SK-N-SH (cell line): Measurements from ENCODE around the gene MRPS34. TPM values are rescaled to one million over a fixed set of nuclear protein-coding genes. Genes with fewer than 3 reads are reported as not detected.

ENCODE experiments used
- CTCF ChIA-PET: fragments of 300-600, 350-600 bp; formaldehyde crosslinking; extraction: SDS; loops from one replicate; lab custom pipeline; 2021; lab: Yijun Ruan, JAX
- POLR2A ChIA-PET: fragments of 350-600 bp; sonication (Branson Sonifier 250); formaldehyde crosslinking; extraction: SDS; loops from one replicate; lab custom pipeline; 2020; ENCODE audit warnings: antibody characterized with exemption, inconsistent platforms; lab: Yijun Ruan, JAX
- DNase-seq: peaks from one replicate; pipeline ENCODE4 v3.0.0; 2012
- H2AFZ ChIP-seq: fragments of 200-600 bp; sonication (generic); 2 replicates; pipeline ENCODE4 v1.8.1; 2016; ENCODE audit warnings: antibody characterized with exemption, mild to moderate bottlenecking, low read depth
- H3F3A ChIP-seq: fragments of 200-600 bp; sonication (generic); replicated peaks from 2 replicates; pipeline ENCODE3; 2016; ENCODE audit warnings: antibody characterized with exemption, mild to moderate bottlenecking; ENCODE audit not compliant: insufficient read depth
- H3K27ac ChIP-seq, 2 experiments: fragments of 200-500 bp in 1 of 2; fragments of 200-600 bp in 1 of 2; sonication (Bioruptor generic) in 1 of 2; sonication (generic), shearing (Covaris generic) in 1 of 2; 2 replicates each; pipeline versions ENCODE4 v1.5.1 to v1.6.1; 2014 to 2016; ENCODE audit warnings: low read depth in 2 of 2, inconsistent platforms in 1 of 2, low read length in 1 of 2, mild to moderate bottlenecking in 1 of 2, mixed read lengths in 1 of 2
- H3K27me3 ChIP-seq: fragments of 200-600 bp; sonication (generic), shearing (Covaris generic); 2 replicates; pipeline ENCODE4 v1.6.1; 2016; ENCODE audit warnings: mixed run types; ENCODE audit not compliant: insufficient read depth
- H3K36me3 ChIP-seq, 2 experiments: fragments of 200-500 bp in 1 of 2; fragments of 200-600 bp in 1 of 2; sonication (Bioruptor generic) in 1 of 2; sonication (generic) in 1 of 2; replicated peaks in 1 of 2; 2 replicates each; pipeline versions ENCODE3 to v1.5.1; 2014 to 2016; ENCODE audit warnings: low read length in 1 of 2, mild to moderate bottlenecking in 1 of 2; ENCODE audit not compliant: insufficient read depth in 2 of 2, control insufficient read depth in 1 of 2
- H3K4me1 ChIP-seq, 2 experiments: fragments of 200-500 bp in 1 of 2; fragments of 200-600 bp in 1 of 2; sonication (Bioruptor generic) in 1 of 2; sonication (generic), shearing (Covaris generic) in 1 of 2; 2 replicates each; pipeline versions ENCODE4 v1.5.1 to v1.6.1; 2014 to 2016; ENCODE audit warnings: low read depth in 1 of 2, low read length in 1 of 2, mixed run types in 1 of 2; ENCODE audit not compliant: insufficient read depth in 2 of 2, control insufficient read depth in 1 of 2
- H3K4me2 ChIP-seq: fragments of 200-600 bp; sonication (generic), shearing (Covaris generic); 2 replicates; pipeline ENCODE4 v1.6.1; 2017; ENCODE audit warnings: mixed run types
- H3K4me3 ChIP-seq, 2 experiments: fragments of 200-500 bp in 1 of 2; fragments of 200-600 bp in 1 of 2; sonication (Bioruptor generic) in 1 of 2; sonication (generic), shearing (Covaris generic) in 1 of 2; 2 replicates each; pipeline versions ENCODE4 v1.5.1 to v1.8.1; 2014 to 2016; ENCODE audit warnings: low read depth in 2 of 2, inconsistent platforms in 1 of 2, low read length in 1 of 2, mild to moderate bottlenecking in 1 of 2, mixed read lengths in 1 of 2, moderate library complexity in 1 of 2
- H3K79me2 ChIP-seq: fragments of 200-600 bp; sonication (generic); 2 replicates; pipeline ENCODE4 v1.8.1; 2017; ENCODE audit warnings: mild to moderate bottlenecking; ENCODE audit not compliant: insufficient read depth
- H3K9ac ChIP-seq: fragments of 200-600 bp; sonication (generic); 2 replicates; pipeline ENCODE4 v1.6.1; 2017; ENCODE audit warnings: mixed run types
- H3K9me2 ChIP-seq: fragments of 200-600 bp; sonication (generic); 2 replicates; pipeline ENCODE4 v1.6.1; 2017; ENCODE audit warnings: mixed run types
- H3K9me3 ChIP-seq: fragments of 200-600 bp; sonication (generic); 2 replicates; pipeline ENCODE4 v1.6.1; 2017; ENCODE audit warnings: mixed run types, mild to moderate bottlenecking, moderate library complexity
- H4K20me1 ChIP-seq: fragments of 200-600 bp; sonication (generic); 2 replicates; pipeline ENCODE4 v1.6.1; 2017; ENCODE audit warnings: mild to moderate bottlenecking, mixed run types; ENCODE audit not compliant: insufficient read depth
- CHD2 ChIP-seq: fragments of 150-350 bp; IDR thresholded peaks from 2 replicates; pipeline ENCODE4 v1.6.1; 2018; ENCODE audit warnings: low read length; ENCODE audit not compliant: partially characterized antibody
- EP300 ChIP-seq, 2 experiments: IDR thresholded peaks; 2 replicates each; pipeline versions ENCODE4 v1.4.0 to v1.6.1; 2012; ENCODE audit warnings: borderline replicate concordance in 1 of 2, low read depth in 1 of 2, low read length in 1 of 2
- EZH2phosphoT487 ChIP-seq: fragments of 200-600 bp; sonication (generic); IDR thresholded peaks from 2 replicates; pipeline ENCODE4 v1.6.1; 2017; ENCODE audit warnings: low read depth, mixed run types, mild to moderate bottlenecking, antibody characterized with exemption, moderate library complexity, borderline replicate concordance
- FOSL2 ChIP-seq: IDR thresholded peaks from 2 replicates; pipeline ENCODE4 v1.4.0; 2012; ENCODE audit warnings: low read depth, mild to moderate bottlenecking, moderate library complexity, borderline replicate concordance
- FOXJ3 ChIP-seq: sonication (generic); formaldehyde crosslinking; IDR thresholded peaks from 2 replicates; pipeline ENCODE4 v1.5.1; 2020; ENCODE audit warnings: mild to moderate bottlenecking, missing genetic modification reagents
- FOXM1 ChIP-seq: IDR thresholded peaks from 2 replicates; pipeline ENCODE4 v1.4.0; 2012; ENCODE audit warnings: low read depth, mild to moderate bottlenecking
- MXI1 ChIP-seq: IDR thresholded peaks from 2 replicates; pipeline ENCODE4 v1.6.1; 2012; ENCODE audit warnings: mild to moderate bottlenecking, low read depth, low read length, improper control_type of control experiment
- NFIC ChIP-seq: IDR thresholded peaks from 2 replicates; pipeline ENCODE4 v1.4.0; 2012; ENCODE audit warnings: borderline replicate concordance
- RAD21 ChIP-seq: IDR thresholded peaks from 2 replicates; pipeline ENCODE4 v1.6.1; 2012; ENCODE audit warnings: mild to moderate bottlenecking, low read length
- RCOR1 ChIP-seq: fragments of 150-350 bp; IDR thresholded peaks from 2 replicates; pipeline ENCODE4 v1.6.1; 2017; ENCODE audit warnings: antibody characterized with exemption, low read length
- REST ChIP-seq: IDR thresholded peaks from 2 replicates; pipeline ENCODE4 v1.6.1; 2012; ENCODE audit warnings: mild to moderate bottlenecking, low read depth, low read length, moderate library complexity
- RXRA ChIP-seq: IDR thresholded peaks from 2 replicates; pipeline ENCODE4 v1.4.0; 2012; ENCODE audit warnings: low read depth, mild to moderate bottlenecking, borderline replicate concordance
- SIN3A ChIP-seq: IDR thresholded peaks from 2 replicates; pipeline ENCODE4 v1.6.1; 2012; ENCODE audit warnings: low read depth, mild to moderate bottlenecking, low read length, moderate library complexity, borderline replicate concordance
- TAF1 ChIP-seq: IDR thresholded peaks from 2 replicates; pipeline ENCODE4 v1.6.1; 2012; ENCODE audit warnings: low read depth, mild to moderate bottlenecking, low read length, moderate library complexity, borderline replicate concordance
- USF1 ChIP-seq: IDR thresholded peaks from 2 replicates; pipeline ENCODE4 v1.4.0; 2012; ENCODE audit warnings: low read depth, borderline replicate concordance
- WGBS: methylation state at CpG from one replicate; pipeline ENCODE4 v1.1.6; 2017; ENCODE audit warnings: low lambda C conversion rate; 5-methylcytosine and 5-hydroxymethylcytosine counted together
- polyA plus RNA-seq, 3 experiments: library from polyadenylated mRNA; depleted of rRNA; stranded (reverse); fragments of >200 nt; gene quantifications; 2 replicates each; pipeline ENCODE4 v1.2.3, GENCODE V29; 2012
- TF ChIP-seq, protein P1 (sequence below): fragments of 200-600 bp; sonication (generic); IDR thresholded peaks from 2 replicates; pipeline ENCODE4 v1.6.1; 2017; ENCODE audit warnings: antibody characterized with exemption, mild to moderate bottlenecking, moderate library complexity
- TF ChIP-seq, protein P2 (sequence below): fragments of 150-350 bp; IDR thresholded peaks from 2 replicates; pipeline ENCODE4 v1.6.1; 2016; ENCODE audit warnings: mild to moderate bottlenecking, low read depth, low read length
- TF ChIP-seq, protein P3 (sequence below): IDR thresholded peaks from 2 replicates; pipeline ENCODE4 v1.4.0; 2012; ENCODE audit warnings: low read depth, borderline replicate concordance
- TF ChIP-seq, protein P4 (sequence below): IDR thresholded peaks from 2 replicates; pipeline ENCODE4 v1.4.0; 2012; ENCODE audit warnings: low read depth

The MRPS34 gene
- polyA plus RNA-seq, 1 of the 3 experiments (the other 2 are of a cell fraction) = 156 TPM

DNA sequence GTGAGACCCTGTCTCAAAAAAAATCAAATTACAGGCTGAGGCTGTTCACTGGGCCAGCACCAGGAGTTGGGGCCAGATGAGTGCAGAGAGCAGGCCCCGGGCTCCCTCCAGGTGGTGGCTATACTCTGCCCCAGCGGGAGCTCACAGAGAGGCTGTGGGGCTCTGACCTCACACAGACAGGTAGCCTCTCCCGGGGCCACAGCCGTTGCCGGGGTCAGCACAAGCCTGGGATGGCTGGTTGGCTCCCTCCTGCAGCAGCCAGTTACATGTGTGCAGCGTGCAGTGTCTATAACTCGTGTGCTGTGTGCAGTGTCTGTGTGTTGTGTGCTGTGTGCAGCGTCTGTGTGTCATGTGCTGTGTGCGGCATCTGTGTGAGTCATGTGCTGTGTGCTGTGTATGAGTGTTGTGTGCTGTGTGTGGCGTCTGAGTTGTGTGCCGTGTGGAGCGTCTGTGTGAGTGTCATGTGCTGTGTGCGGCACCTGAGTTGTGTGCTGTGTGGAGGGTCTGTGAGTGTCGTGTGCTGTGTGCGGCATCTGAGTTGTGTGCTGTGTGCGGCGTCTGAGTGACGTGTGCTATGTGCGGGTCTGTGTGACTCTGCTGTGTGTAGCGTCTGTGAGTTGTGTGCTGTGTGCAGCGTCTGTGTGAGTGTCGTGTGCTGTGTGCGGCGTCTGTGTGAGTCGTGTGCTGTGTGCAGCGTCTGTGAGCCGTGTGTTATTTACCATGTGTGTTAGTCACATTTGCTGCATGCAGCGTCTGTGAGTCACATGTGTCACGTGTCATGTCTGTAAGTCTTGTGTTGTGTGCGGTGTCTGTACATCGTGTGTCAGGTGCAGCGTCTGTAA is 46.1 kb downstream of the MRPS34 start:
- H3K27me3 ChIP-seq = no peaks in the 10 kb centered on the region
- DNase-seq = no peak
- no peak overlapping the region for H3K27ac ChIP-seq
- no peak overlapping the region for H2AFZ ChIP-seq
- no peaks in the 10 kb centered on the region for H3K9me3 ChIP-seq
- CTCF ChIA-PET = no interaction called here
- peaks cover 42% of the 10 kb centered on the region for H3K79me2 ChIP-seq
- peaks cover 0 to 9% of the 10 kb centered on the region in 2 experiments for H3K36me3 ChIP-seq
- peaks cover 5% of the 10 kb centered on the region for H4K20me1 ChIP-seq
- H3K4me2 ChIP-seq = no peak overlapping the region
- peaks cover 8% of the 10 kb centered on the region for H3F3A ChIP-seq
- no peak overlapping the region for H3K4me3 ChIP-seq
- peaks cover 0 to 12% of the 10 kb centered on the region in 2 experiments; a peak in 3 of 4 replicates for H3K4me1 ChIP-seq
- POLR2A ChIA-PET = no interaction called here
- no peak for TF ChIP-seq CHD2
- TF ChIP-seq MXI1 = no peak
- TF ChIP-seq USF1 = no peak
- TF ChIP-seq REST = no peak
- TF ChIP-seq, protein P1, sequence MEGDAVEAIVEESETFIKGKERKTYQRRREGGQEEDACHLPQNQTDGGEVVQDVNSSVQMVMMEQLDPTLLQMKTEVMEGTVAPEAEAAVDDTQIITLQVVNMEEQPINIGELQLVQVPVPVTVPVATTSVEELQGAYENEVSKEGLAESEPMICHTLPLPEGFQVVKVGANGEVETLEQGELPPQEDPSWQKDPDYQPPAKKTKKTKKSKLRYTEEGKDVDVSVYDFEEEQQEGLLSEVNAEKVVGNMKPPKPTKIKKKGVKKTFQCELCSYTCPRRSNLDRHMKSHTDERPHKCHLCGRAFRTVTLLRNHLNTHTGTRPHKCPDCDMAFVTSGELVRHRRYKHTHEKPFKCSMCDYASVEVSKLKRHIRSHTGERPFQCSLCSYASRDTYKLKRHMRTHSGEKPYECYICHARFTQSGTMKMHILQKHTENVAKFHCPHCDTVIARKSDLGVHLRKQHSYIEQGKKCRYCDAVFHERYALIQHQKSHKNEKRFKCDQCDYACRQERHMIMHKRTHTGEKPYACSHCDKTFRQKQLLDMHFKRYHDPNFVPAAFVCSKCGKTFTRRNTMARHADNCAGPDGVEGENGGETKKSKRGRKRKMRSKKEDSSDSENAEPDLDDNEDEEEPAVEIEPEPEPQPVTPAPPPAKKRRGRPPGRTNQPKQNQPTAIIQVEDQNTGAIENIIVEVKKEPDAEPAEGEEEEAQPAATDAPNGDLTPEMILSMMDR = no peak
- no peak for TF ChIP-seq TAF1
- TF ChIP-seq, protein P2, sequence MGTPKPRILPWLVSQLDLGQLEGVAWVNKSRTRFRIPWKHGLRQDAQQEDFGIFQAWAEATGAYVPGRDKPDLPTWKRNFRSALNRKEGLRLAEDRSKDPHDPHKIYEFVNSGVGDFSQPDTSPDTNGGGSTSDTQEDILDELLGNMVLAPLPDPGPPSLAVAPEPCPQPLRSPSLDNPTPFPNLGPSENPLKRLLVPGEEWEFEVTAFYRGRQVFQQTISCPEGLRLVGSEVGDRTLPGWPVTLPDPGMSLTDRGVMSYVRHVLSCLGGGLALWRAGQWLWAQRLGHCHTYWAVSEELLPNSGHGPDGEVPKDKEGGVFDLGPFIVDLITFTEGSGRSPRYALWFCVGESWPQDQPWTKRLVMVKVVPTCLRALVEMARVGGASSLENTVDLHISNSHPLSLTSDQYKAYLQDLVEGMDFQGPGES = no peak
- no peak for TF ChIP-seq RCOR1
- TF ChIP-seq FOXM1 = no peak
- TF ChIP-seq FOXJ3 = no peak
- TF ChIP-seq, protein P3, sequence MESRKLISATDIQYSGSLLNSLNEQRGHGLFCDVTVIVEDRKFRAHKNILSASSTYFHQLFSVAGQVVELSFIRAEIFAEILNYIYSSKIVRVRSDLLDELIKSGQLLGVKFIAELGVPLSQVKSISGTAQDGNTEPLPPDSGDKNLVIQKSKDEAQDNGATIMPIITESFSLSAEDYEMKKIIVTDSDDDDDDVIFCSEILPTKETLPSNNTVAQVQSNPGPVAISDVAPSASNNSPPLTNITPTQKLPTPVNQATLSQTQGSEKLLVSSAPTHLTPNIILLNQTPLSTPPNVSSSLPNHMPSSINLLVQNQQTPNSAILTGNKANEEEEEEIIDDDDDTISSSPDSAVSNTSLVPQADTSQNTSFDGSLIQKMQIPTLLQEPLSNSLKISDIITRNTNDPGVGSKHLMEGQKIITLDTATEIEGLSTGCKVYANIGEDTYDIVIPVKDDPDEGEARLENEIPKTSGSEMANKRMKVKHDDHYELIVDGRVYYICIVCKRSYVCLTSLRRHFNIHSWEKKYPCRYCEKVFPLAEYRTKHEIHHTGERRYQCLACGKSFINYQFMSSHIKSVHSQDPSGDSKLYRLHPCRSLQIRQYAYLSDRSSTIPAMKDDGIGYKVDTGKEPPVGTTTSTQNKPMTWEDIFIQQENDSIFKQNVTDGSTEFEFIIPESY = no peak
- TF ChIP-seq RAD21 = no peak
- TF ChIP-seq, protein P4, sequence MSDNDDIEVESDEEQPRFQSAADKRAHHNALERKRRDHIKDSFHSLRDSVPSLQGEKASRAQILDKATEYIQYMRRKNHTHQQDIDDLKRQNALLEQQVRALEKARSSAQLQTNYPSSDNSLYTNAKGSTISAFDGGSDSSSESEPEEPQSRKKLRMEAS = no peak
- no peak for TF ChIP-seq NFIC
- no peak for TF ChIP-seq RXRA
- no peak for TF ChIP-seq EP300 (IDR thresholded peaks at IDR 0.05; ENCODE audit: borderline replicate concordance in 1 of 2, low read depth in 1 of 2, low read length in 1 of 2)
- TF ChIP-seq FOSL2 = no peak
- no peak for TF ChIP-seq EZH2phosphoT487
- no peak for TF ChIP-seq SIN3A
- whole genome bisulfite sequencing = 94% methylated on average over 27 of the region's 32 CpGs
- H3K9me2 ChIP-seq = no peaks in the 10 kb centered on the region
- H3K9ac ChIP-seq = no peak overlapping the region
